ENCODE results near the gene CACFD1.

Gene CACFD1

DNA sequence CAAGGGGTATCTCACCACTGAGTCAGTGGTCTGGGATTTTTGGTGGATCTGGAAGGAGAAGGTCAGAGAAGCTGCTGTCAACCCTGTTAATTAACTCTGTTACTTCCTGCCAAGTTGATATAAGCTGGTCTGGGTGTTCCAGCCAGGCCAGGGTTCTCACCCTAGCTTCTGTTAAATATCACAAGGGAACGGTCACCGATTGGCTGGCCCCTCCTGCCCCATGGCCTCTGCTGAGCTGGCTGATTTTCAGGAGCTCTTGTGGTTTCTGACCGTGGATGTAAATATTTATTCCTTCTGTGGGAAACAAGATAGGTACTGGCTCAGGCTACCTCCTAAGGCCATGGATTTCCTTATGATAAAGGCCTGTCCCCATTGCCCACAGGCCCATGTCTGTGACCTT is 36.6 kb upstream of the CACFD1 start:
- TF ChIP-seq, protein P1, sequence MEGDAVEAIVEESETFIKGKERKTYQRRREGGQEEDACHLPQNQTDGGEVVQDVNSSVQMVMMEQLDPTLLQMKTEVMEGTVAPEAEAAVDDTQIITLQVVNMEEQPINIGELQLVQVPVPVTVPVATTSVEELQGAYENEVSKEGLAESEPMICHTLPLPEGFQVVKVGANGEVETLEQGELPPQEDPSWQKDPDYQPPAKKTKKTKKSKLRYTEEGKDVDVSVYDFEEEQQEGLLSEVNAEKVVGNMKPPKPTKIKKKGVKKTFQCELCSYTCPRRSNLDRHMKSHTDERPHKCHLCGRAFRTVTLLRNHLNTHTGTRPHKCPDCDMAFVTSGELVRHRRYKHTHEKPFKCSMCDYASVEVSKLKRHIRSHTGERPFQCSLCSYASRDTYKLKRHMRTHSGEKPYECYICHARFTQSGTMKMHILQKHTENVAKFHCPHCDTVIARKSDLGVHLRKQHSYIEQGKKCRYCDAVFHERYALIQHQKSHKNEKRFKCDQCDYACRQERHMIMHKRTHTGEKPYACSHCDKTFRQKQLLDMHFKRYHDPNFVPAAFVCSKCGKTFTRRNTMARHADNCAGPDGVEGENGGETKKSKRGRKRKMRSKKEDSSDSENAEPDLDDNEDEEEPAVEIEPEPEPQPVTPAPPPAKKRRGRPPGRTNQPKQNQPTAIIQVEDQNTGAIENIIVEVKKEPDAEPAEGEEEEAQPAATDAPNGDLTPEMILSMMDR (conservative IDR thresholded peaks at IDR 0.05; ENCODE audit: low read length) = no peak
- no peak for DNase-seq (ENCODE audit: low read depth)
- H3K4me3 ChIP-seq (ENCODE audit: low read length) = no peak overlapping the region

DNA sequence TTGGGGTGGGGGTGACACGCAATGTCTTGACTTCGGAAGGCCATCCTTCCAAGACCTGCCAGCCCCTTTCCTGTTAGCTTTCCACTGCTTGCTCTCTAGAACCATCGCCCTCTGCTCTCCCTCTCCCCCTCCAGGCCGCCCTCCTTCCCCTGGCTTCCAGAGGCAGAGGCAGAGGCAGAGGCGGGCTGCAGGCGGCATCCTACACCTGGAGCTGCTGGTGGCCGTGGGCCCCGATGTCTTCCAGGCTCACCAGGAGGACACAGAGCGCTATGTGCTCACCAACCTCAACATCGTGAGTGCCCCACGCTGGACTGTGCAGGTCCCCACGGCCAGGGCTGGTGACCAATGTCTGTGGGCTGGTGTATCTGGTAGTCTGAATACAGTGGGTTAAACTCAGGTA is 35.6 kb upstream of the CACFD1 start:
- TF ChIP-seq, protein P1 (conservative IDR thresholded peaks at IDR 0.05; ENCODE audit: low read length) = no peak
- no peak overlapping the region for H3K4me3 ChIP-seq (ENCODE audit: low read length)
- DNase-seq (ENCODE audit: low read depth) = no peak

DNA sequence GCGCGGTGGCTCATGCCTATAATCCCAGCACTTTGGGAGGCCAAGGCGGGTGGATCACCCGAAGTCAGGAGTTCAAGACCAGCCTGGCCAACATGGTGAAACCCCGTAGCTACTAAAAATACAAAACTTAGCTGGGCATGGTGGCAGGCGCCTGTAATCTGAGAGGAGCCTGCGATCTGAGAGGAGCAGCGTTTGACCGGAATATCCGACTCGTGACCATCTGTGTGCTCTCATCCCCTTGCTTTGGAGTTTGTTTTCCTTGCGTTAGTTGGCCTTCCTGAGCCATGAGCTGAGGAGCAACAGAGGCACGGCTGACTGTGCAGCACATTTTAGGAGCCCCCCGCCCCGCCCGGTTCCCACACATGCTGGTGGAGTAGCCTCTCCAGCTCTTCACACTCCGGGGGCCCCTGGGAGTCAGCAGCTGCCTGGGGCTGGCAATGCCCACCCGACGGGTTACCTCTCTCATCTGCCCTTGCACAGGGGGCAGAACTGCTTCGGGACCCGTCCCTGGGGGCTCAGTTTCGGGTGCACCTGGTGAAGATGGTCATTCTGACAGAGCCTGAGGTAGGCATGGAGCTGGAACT is 34.6 kb upstream of the CACFD1 start:
- TF ChIP-seq, protein P1 (conservative IDR thresholded peaks at IDR 0.05; ENCODE audit: low read length) = no peak
- no peak for DNase-seq (ENCODE audit: low read depth)
- no peak overlapping the region for H3K4me3 ChIP-seq (ENCODE audit: low read length)

DNA sequence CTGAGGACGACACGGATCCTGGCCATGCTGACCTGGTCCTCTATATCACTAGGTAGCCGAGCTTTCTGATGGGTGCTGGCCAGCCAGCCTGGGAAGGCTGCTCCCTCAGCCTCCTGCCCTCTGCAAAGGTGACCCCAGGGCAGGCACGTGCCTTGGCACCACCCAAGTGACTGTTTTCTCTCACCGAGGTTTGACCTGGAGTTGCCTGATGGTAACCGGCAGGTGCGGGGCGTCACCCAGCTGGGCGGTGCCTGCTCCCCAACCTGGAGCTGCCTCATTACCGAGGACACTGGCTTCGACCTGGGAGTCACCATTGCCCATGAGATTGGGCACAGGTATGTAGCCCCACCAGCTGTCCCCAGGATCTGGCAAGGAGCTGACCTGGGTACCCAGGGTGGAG is 33.8 kb upstream of the CACFD1 start:
- DNase-seq (ENCODE audit: low read depth) = no peak
- TF ChIP-seq, protein P1 (conservative IDR thresholded peaks at IDR 0.05; ENCODE audit: low read length) = no peak
- H3K4me3 ChIP-seq (ENCODE audit: low read length) = no peak overlapping the region

DNA sequence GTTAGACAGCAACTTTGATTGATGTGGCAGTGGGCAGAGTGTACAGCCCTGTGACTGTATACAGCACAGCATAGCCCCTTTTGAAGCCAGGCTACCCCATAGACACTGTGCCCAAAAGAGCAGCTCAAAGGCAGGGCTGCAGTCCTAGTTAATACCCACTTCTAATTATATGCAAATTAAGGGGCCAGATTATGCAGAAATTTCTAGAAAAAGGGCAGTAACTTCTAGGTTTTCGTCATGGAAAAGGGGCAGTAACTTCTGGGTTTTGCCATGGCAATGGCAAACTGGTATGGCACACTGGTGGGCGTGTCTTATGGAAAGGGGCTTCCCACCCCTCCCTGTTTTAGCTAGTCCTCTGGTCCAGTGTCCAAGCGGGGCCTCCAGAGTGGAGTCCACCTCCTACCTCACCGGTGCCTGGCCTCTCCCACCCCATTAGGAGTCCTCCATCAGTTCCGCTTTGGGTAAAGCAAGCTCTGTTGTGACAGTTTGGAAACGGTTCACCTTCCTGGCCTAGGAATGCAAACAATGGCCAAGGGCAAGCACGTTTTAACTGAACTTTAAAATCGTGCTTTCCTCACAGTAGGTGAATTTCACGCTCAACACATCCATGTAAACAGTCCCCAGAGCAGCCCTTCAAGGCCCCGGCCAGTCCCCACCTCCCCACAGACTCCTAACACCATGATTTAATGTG is 32.0 kb upstream of the CACFD1 start:
- no peak for DNase-seq (ENCODE audit: low read depth)
- no peak overlapping the region for H3K4me3 ChIP-seq (ENCODE audit: low read length)
- TF ChIP-seq, protein P1 (conservative IDR thresholded peaks at IDR 0.05; ENCODE audit: low read length) = no peak

DNA sequence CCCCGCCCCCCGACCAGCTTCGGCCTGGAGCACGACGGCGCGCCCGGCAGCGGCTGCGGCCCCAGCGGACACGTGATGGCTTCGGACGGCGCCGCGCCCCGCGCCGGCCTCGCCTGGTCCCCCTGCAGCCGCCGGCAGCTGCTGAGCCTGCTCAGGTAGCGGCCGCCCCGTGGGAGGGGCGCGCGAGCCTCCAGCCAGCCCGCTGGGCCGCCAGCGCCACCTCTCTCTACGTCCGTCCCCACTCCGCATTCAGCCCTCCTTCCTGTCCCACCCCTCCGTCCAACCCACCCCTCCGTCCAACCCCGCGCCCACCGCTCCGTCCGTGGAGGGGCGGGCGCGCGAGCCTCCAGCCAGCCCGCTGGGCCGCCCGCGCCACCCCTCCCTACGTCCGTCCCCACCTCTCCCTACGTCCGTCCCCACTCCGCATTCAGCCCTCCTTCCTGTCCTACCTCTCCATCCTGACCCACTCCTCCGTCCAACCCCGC is 31.1 kb upstream of the CACFD1 start:
- DNase-seq (ENCODE audit: low read depth) = no peak
- TF ChIP-seq, protein P1 (conservative IDR thresholded peaks at IDR 0.05; ENCODE audit: low read length) = no peak
- H3K4me3 ChIP-seq (ENCODE audit: low read length) = no peak overlapping the region

DNA sequence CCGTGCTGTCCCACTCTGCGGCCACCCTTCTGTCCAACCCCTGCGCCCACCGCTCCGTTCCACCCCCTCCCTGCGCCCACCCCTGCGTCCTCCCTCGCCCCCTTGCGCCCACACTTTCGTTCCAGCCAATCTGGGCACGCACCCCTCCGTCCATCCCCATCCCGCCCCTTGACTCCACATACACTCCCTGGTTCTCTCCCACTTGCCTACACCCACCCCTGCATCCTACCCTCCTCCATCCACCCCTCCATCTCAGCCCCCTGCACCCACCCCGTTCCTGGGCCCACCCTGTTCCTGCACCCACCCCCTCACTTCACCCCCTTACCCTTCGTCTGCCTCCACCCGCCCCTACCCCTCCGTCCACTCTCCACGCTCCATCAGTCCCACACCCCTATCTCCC is 30.6 kb upstream of the CACFD1 start:
- TF ChIP-seq, protein P1 (conservative IDR thresholded peaks at IDR 0.05; ENCODE audit: low read length) = no peak
- no peak overlapping the region for H3K4me3 ChIP-seq (ENCODE audit: low read length)
- no peak for DNase-seq (ENCODE audit: low read depth)
